GM12873 (cell line): ENCODE results near the gene PASK.

Experiments used
- CTCF ChIP-seq: IDR thresholded peaks from 2 replicates; pipeline ENCODE4 v1.5.1; 2012; ENCODE audit warnings: low read depth, mild to moderate bottlenecking, moderate library complexity, low read length, control low read depth; ENCODE audit not compliant: insufficient read depth; ENCODE audit errors: missing control alignments

PASK gene

GRCh38 chr2:241068136-241068941 lies 80.9 kb downstream of the PASK start:
- TF ChIP-seq CTCF = no peak

DNA sequence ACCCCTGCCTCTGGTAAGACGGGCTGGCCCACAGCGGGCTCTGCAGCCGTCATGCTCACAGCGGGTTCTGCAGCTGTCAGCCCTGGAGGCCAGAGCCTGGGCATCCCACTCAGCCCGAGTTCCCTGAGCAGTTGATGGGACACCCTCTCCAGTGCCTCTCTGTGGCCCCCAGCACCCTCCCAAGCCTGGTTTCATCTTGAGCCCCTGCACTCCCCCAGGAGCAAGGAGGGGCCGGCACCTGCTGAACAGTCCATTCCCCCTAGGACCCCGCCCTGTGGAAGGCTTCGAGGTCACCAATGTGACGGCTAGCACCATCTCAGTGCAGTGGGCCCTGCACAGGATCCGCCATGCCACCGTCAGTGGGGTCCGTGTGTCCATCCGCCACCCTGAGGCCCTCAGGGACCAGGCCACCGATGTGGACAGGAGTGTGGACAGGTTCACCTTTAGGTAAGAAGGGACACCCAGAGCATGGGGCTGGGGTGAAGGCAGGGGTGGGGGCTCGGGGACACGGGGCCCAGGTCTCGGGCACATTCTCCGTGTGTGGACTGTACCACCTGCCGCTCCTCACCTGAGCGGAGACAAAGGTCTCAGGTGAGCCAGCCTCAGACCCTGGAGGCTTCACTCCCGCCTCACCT lies 81.7 kb downstream of the PASK start:
- no peak for TF ChIP-seq CTCF

DNA sequence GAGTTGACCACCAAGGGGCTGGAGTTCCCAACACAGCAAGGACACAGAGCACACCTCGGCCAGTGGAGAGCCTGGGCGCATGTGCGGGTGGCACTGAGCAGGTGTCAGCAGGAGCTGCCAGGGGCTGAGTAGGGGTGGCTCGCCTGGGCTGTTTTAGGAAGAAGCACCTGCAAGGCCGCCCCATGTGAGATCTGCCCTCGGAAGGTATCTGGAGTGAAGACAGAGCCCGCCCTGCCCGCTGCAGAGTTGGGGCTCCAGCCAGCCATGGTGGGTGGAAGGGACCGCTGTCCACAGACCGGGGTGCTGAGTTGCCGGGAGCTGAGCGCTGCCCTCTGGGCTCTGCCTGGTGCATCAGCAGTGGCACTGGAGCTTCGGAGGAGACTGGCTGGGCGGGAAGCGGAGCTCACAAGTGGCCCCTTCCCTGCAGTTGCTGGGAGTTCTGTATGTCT lies 82.4 kb downstream of the PASK start:
- TF ChIP-seq CTCF = no peak

GRCh38 chr2:241066171-241066892 lies 82.9 kb downstream of the PASK start:
- no peak for TF ChIP-seq CTCF

- no peak for TF ChIP-seq CTCF
These were observed 83.9 kb downstream of the PASK start for GRCh38 chr2:241065355-241065803.

GRCh38 chr2:241064802-241065354 lies 84.4 kb downstream of the PASK start:
- no peak for TF ChIP-seq CTCF
